Measurements from ENCODE around the gene ZNF280C.
"Not testable (repeated sequence)": the region's sequence is repeated elsewhere in the genome, so short reads cannot be mapped to it uniquely, and the experiment has no call there.

ZNF280C gene

DNA sequence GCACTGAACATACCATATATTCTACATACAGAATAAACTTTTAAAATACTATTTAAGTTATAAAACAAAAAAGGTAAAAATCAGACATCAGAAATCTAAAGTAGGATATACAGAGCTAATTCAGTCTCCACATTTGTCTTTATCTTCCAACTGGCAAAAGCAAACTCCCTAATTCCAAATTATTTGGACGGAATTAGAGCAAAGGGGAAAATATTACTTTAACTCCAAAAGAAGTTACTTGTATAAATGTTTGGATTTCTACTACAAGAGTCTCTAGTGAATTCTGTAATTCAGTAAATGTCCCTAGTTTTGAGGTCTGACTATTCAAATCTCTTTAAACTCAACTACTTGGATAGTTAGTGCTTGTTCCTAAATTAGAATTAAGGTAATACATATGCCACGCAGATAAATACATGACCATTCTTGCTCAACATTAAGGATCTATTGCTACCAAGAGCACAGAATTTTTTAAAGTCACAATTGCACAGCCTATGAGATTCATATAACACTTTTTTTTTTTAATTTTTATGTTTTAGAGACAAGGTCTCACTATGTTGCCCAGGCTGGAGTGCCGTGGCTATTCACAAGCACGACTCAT lies 7.3 kb downstream of the ZNF280C start:
- DNase-seq (ENCODE audit: low read depth) = no peak

DNA sequence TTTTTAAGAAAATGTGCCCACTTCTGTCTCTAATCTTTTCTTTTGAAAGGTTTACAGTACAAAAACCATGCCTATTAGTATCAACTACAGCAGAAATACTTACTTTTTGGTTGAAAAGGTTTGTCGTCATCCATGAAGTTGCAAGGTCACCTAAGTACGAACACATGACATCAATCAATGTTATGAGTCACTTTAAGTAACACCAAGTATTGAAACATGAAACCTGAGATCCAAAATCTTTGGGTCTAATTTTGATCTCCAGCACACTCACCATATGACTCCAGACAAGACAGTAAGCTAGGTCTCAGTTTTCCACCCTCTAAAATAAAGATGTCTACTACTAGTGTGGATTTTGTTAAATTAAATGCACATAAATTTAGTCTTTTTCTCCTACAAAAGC lies 8.4 kb downstream of the ZNF280C start:
- DNase-seq (ENCODE audit: low read depth) = no peak

DNA sequence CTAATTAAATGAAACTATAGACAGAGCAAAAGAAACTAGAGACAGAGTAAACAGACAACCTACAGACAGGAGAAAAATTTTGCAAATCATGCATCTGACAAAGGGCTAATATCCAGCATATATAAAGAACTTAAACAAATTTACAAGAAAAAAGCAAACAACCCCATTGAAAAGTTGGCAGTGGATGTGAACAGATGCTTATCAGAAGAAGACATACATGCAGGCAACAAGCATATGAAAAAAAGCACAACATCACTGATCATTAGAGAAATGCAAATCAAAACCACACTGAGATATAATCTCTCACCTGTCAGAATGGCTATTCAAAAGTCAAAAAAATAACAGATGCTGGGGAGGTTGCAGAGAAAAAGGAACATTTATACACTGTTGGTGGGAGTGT lies 14.8 kb downstream of the ZNF280C start:
- DNase-seq (ENCODE audit: low read depth) = no peak

DNA sequence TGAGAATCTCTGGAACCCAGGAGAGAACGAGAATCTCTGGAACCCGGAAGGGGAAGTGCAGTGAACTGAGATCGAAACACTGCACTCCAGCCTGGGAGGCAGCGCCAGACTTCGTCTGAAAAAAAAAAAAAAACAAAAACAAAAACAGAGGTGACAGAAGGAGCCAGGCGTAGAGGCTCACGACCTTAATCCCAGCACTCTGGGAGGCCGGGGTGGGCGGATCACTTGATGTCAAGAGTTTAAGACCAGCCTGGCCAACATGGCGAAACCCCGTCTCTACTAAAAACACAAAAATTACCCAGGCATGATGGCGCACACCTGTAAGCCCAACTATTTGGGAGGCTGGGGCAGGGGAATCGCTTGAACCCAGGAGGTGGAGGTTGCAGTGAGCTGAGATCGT lies 17.0 kb downstream of the ZNF280C start:
- DNase-seq (ENCODE audit: low read depth) = no peak

DNA sequence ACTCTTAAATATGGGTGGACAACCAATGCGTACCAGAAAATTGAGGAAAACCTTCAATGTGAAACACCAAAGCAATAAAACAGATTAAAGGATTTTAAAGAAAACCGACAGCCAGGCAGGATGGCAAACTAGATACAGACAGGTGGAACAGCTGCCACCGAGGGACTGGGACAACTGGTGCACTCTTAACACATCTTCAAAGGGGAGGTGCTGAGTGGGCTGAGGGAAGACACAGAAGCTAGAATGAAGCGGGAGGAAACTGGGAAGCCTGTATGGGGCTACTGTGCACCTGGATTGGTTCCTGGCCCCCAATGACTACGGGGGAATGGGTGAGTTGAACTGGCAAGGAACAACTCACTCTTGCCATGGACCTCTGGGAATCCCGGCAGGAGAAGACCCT lies 20.7 kb downstream of the ZNF280C start:
- DNase-seq (ENCODE audit: low read depth) = no peak

DNA sequence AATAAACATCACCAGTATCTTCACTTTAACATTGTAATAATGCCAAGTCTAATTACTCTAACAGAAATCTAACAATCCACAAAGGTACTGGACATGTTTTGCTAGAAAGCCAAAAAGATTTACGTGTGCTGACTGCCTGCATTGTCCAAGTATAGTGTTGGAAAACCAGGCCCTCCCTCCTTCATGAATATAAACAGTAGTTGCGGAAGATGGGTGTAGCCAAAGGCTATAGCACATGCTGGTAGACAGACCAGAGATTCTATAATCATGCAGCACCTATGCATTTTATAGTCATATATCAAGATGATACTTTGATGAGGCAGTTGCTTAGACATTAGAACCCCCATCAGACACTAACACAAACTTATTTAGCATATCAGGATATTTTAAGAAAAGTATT lies 22.6 kb downstream of the ZNF280C start:
- no peak for DNase-seq (ENCODE audit: low read depth)

DNA sequence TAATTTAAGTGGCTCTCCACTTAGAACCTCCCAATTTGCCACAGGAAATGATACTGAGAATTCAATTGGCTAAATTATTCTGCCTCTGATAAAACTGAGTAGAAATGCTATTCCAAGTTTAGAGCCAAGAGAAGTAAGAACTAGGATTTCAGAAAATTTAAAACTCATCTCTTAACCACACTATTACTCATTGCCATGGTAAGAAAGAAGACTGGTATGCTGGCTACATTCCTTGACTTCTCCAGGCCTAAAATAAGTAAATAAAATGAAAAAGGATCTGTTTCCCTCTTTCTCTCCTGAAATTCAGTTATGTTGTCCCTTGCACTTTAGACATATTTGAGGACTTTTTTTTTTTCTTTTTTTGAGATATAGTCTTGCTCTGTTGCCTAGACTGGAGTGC lies 23.3 kb downstream of the ZNF280C start:
- DNase-seq (ENCODE audit: low read depth) = no peak

DNA sequence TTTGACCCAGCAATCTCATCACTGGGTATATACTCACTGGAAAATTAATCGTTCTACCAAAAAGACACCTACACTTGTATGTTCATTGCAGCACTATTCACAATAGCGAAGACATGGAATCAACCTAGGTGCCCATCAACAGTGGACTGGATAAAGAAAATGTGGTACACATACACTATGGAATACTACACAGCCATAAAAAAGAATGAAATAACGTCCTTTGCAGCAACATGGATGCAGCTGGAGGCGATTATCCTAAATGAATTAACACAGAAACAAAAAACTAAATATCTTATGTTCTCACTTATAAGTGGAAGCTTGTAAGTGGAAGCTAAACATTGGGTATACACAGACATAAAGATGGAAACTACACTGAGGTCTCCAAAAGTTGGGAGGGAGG lies 37.5 kb downstream of the ZNF280C start:
- DNase-seq (ENCODE audit: low read depth) = not testable (repeated sequence)

DNA sequence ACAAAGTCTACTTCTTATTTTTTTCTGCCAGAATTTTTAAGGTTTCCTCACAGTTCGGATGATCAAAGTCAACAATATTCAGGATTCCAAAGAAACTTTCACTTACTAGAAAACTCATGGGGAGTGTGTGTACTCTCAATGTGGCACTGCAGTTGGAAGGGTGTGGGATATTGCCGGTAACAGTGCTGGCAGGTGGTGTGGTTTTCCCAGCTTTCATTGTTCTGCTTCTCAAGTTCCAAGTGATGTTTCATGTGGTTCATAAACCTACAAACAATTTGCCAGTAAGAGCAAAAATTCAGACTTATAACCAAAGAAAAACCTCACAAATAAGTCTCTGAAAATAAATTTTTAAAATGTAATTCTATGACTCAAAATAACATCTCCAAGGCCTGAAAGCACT lies 39.8 kb downstream of the ZNF280C start:
- no peak for DNase-seq (ENCODE audit: low read depth)

DNA sequence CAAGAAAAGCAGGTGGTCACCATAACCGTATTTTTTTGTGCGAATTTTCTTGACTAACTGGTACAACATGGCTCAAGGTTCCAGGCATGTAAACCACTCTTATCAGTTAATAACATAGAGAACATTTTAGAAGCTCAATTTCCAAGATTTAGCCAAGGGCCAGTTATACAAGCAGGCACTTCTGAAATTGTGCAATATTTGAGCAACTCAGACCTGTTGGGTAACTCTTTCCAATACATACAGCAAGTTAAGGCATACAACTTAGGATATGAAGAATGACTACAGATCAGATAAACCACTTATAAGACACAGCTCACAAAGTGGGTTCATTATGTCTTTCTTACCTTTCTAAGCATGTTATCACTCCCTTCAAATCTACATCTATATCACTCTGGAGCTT lies 43.9 kb downstream of the ZNF280C start:
- no peak for DNase-seq (ENCODE audit: low read depth)

DNA sequence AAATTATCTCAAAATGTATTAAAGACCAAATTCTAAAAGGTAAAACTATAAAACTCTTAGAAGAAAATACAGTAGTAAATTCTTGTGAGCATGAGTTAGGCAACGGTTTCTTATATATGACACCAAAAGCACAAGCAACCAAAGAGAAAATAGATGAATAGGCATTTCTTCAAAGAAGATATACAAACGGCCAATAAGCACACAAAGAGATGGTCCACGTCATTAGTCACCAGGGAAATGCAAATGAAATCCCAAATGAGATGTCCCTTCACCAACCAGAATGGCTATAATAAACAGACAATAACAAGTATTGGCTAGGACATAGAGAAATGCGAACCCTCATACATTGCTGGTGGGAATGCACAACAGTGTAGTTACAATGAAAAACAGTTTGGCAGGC lies 52.4 kb downstream of the ZNF280C start:
- no peak for DNase-seq (ENCODE audit: low read depth)

DNA sequence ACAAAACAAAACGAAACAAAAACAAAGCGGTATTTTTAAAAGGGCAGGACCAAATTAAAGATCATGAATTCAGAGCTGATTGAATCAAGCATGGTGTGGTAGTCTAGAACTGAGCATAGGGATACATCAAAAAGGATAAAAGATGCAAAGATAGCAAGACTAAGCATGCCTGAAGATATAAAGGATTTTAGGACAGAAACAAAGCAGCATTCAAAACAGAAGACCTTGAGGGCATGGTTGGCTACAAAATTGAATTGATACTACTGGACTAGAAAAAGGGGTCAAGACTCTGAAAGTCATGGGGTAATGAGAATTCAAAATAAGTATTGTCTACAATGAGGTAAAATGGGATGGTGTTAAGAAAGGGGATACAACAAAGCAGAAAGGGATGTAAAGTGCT lies 55.3 kb downstream of the ZNF280C start:
- no peak for DNase-seq (ENCODE audit: low read depth)

DNA sequence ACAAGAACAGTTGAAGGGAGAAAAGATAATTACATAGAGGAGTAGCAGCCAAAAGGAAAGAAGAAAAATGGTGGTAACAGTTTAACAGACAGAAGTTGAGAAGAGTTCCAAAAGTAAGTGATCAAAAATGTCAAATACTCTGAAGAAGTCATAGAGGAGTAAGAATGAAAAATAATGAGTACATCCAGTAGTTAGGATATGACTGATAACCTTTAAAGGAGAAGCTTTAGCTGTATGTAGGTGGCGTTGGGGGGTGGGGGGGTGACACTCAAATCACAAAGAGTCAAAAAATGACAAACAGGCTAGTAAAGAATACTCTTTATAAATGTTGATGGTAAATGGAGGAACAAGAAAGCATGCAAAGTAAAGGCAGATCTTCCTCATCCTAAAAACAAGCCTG lies 56.3 kb downstream of the ZNF280C start:
- no peak for DNase-seq (ENCODE audit: low read depth)

DNA sequence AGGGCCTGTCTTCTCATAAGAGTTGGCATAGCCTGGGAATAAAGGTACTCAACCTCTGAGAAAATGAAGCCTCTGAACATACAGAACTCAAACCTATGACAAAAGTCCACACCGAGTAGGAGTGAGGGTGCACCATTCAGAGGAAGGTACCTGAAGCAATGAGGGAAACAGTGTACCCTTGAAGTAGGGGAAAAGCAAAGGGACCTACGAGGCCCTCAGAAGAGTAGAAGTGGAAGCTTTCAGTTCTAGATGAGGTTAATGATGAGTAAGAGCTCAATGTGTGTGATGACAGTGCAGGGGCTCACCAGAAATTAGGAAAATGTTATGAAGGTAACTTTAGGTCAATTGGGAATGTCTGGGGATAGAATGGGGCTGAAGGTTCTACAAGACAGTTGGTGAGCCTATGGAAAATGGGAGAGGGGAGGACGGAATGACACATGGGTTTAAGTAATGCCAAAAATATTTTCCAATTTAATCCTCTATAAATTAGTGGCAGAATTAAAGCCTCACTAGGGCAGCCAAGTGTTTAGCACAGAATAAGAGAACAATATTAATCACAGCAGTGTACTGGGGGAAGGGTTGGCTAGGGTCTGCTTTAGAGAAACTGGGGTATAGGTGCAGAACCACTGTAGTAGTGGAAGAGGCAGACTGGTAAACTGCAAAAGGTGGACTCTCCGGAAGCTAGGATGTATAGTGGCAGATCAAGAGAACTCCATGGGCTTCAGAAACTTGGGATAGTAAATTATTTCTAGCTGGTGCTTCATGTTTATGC lies 57.1 kb downstream of the ZNF280C start:
- DNase-seq (ENCODE audit: low read depth) = no peak

DNA sequence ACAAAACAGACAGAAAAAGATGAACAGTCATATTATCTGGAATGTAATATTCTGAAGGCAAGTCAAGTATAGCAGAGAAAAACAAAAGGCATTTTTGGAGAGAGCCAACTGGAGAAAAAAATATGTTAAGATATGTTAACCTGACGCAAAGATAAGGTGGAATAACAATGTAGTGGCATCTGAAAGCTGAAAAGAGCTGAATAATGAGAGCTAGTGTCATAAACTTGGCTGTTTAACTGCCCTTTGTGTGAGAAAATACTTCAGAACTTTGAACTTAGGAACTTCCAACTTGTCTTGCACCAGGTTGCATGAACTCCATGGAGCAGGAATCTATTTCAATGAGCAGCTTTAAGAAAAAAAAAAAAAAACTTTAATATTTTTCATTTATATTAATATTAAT lies 64.1 kb downstream of the ZNF280C start:
- DNase-seq (ENCODE audit: low read depth) = no peak

DNA sequence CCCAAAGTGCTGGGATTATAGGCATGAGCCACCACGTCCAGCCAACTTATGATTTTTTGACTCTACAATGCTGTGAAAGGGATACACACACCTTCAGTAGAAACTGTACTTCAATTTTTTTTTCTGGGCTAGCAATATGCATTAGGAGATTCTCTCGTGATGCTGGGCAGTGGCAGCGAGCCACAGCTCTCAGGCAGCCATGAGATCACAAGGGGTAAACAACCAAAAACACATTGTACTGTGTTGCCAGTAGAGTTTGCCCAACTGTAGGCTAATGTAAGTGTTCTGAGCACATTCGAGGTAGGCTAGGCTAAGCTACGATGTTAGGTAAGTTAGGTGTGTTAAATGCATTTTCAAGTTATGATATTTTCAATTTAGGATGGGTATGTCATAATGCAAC lies 71.2 kb downstream of the ZNF280C start:
- no peak for DNase-seq (ENCODE audit: low read depth)

DNA sequence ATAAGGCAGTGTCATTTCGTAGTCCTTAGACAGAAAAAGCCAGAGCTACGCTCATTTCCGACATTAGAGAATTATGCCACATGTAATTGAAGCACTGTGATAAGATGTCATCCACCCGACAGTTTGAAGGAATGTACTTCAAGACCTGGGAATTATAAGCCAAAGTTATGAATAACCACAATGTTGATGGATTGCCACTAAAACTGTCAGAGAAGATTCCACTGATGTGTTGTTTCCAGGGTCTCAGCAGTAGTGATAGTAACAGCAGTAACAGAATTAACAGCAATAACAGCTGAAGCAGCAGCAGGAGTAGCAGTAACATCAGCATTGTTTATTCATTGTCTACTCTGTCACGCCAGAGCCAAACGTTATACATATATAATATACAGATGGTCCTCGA lies 72.2 kb downstream of the ZNF280C start:
- DNase-seq (ENCODE audit: low read depth) = no peak

DNA sequence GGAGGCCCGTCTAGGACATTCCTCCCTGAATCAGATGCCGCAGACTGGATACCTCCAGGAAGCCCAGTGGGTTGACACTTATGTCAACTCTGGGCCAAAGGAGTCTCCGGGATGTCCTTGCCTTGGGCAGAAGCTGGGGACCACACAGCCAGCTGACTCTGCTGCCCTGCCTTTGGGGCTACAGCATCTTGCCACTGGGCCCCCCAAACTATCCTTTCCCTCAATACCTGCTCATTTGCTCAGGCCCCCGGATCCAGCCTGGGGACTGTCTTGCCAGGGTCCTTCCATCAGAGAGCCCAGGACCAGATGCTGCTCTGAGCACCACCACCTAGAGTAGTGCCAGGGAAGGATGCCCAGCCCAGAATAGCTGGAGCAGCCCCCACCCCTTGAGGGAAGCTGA lies 77.9 kb downstream of the ZNF280C start:
- DNase-seq (ENCODE audit: low read depth) = no peak

DNA sequence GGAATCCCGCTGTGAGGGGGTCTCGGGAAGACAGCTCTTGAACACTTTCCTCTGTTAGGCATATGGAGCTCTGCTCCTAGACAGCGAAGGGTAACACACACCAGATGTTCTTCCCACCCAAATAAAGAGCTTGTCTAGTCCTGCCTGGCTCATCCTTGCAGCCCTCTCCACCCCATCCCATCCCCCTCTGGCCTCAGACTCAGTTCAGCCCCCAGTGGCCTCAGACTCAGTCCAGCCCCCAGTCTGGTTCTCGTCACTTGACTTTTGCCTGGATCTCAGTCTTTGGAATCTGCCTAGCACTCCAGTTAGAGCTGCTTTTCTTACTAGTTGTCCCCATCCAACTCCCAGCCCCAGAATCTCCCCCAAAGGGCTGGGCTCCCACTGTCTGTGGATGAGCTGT lies 82.0 kb downstream of the ZNF280C start:
- DNase-seq (ENCODE audit: low read depth) = no peak

DNA sequence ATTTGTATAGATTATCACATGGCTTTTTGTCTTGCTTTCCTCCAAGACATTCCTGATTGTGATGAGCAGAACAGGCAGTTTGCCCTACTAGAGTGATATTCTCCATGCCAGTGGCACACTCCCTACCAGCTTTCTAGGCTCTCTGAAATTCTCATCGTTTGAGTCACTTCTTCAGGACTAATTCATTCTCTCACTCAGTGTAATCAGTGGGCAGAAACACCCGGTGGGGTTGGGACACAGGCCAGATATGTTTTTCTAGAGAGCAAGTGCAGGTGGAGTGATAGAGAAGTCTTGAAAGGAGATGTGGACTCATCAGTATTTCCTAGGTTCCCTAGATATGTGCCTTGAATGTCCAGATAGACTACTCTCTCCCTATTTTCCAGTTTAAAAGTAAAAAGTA lies 83.8 kb downstream of the ZNF280C start:
- DNase-seq (ENCODE audit: low read depth) = no peak

DNA sequence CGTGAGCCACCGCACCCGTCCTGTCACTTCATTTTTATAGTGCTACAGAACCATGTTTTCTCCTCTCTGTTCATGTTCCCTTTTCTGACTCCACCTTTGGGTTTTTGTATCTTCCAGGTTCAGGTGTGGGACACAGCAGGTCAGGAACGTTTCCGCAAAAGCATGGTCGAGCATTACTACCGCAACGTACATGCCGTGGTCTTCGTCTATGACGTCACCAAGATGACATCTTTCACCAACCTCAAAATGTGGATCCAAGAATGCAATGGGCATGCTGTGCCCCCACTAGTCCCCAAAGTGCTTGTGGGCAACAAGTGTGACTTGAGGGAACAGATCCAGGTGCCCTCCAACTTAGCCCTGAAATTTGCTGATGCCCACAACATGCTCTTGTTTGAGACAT lies 84.5 kb downstream of the ZNF280C start:
- DNase-seq (ENCODE audit: low read depth) = no peak

DNA sequence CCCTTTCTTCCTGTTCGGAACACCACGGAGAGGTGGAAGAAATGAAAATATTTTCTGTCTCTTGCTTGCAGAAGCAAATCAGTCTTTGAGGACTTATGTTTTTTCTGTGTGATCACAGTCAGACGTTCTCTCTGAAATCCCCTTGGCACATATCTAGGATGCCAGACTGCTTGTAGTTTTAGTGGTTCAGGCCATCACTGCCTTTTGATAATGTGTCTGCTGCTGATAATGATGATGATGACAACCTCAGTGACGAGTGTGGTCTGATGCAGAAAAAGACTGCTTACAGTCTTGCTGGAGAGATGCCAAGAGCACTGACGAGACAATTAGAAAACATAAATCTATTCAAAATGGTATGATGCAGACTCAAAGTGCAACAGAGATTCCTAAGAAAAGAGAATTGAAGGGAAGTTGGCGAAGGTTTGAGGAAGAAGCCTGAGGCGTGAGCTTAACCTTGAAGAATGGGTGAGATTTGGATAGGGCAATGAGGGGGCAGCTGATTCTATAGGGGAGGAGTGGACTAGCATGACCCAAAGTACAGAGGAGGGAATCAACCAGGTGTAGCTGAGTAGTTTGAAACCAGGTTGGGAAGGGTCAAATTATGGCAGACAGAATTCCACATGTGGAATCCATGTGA lies 89.0 kb downstream of the ZNF280C start:
- no peak for DNase-seq (ENCODE audit: low read depth)

DNA sequence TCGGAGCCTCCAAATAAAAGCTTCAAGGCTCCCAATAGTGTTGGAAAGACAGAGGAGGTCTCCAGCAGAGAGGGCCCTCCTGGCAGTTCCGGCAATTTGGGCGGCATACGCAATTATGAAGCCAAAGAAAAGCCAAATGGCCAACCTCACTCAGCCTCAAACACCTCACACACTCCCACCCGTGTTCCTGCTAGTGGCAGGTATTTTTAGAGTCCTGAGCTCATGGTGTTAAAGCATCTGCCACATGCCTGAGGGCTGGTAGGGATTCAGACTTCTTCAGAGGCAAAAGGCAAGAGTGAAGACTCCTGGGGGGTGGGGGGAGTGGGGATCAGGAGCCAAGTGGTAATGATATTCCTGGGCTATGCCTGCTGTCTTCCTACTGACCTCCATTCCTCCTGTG lies 89.5 kb downstream of the ZNF280C start:
- no peak for DNase-seq (ENCODE audit: low read depth)

DNA sequence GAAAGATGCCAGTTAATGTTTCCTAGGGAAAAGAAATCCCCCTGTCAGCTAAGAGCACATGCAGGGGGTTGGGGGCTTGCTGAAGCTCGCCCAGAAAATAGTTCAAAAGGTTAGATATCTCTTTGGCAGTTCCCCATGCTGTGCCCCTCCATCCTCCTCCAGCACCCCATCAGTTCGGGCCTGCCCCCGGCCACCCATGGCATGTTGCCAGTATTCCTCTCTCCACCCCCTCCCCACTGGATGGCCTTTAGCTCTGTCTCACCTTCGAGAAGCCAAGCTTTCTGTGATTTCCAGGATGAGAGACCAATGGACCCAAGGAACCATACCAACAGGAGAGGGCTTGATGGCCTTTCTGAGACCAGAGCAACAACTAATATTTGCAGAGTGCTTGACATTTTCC lies 91.8 kb downstream of the ZNF280C start:
- no peak for DNase-seq (ENCODE audit: low read depth)

Data from activated T-helper 1 cell treated with Interleukin-2 at 50 U/mL for 16 hours (primary cell).